Measurements from ENCODE around the gene GRIN3B. TPM values are rescaled to one million over a fixed set of nuclear protein-coding genes. Genes with fewer than 3 reads are reported as not detected.
"Not testable (repeated sequence)": the region's sequence is repeated elsewhere in the genome, so short reads cannot be mapped to it uniquely, and the experiment has no call there.

The GRIN3B gene
- not detected for total RNA-seq

- intact Hi-C loops (cut with DNase I), result loop anchor here (1.0 kb wide), 1 partner anchor 221 kb away; no protein-coding TSS in a partner anchor
- DNase-seq (ENCODE audit: low spot score) (no peak), ATAC-seq (no peak)
Measured at GRCh38 chr19:1000095-1000494, at the start of gene GRIN3B. TSS of gene GRIN3B (plus strand) at chr19:1000419. CDS start at chr19:1000438, 19 bp downstream.

GRCh38 chr19:952049-952679 lies 48.1 kb upstream of the GRIN3B start:
- no peak for ATAC-seq
- DNase-seq (ENCODE audit: low spot score), result no peak
- intact Hi-C loops (cut with DNase I), result no loop called here

GRCh38 chr19:952680-953444 lies 47.4 kb upstream of the GRIN3B start:
- ATAC-seq, result no peak
- DNase-seq (ENCODE audit: low spot score), result no peak
- intact Hi-C loops (cut with DNase I), result no loop called here

- peak; percentile 18 for ATAC-seq
- no peak for DNase-seq (ENCODE audit: low spot score)
- intact Hi-C loops (cut with DNase I), result no loop called here
Measured at GRCh38 chr19:953445-954271, 46.6 kb upstream of the GRIN3B start.

- DNase-seq (ENCODE audit: low spot score) (no peak), ATAC-seq (no peak)
- intact Hi-C loops (cut with DNase I), result no loop called here
Measured at GRCh38 chr19:954272-954671, 45.9 kb upstream of the GRIN3B start.

- DNase-seq (ENCODE audit: low spot score), result no peak
Measured at GRCh38 chr19:954672-955494, 45.3 kb upstream of the GRIN3B start.

GRCh38 chr19:955803-956765 lies 44.1 kb upstream of the GRIN3B start:
- no peak for ATAC-seq
- intact Hi-C loops (cut with DNase I), result no loop called here
- DNase-seq (ENCODE audit: low spot score), result no peak

More at GRCh38 chr19:954672-955494, 45.3 kb upstream of the GRIN3B start:
- intact Hi-C loops (cut with DNase I), result no loop called here
- peak; percentile 44 for ATAC-seq

GRCh38 chr19:956766-957440 lies 43.3 kb upstream of the GRIN3B start:
- DNase-seq (ENCODE audit: low spot score), result no peak
- intact Hi-C loops (cut with DNase I), result no loop called here

GRCh38 chr19:957578-957977 lies 42.6 kb upstream of the GRIN3B start:
- intact Hi-C loops (cut with DNase I); DNase-seq (ENCODE audit: low spot score); ATAC-seq: not testable (repeated sequence)

More at GRCh38 chr19:956766-957440, 43.3 kb upstream of the GRIN3B start:
- no peak for ATAC-seq

- no peak for DNase-seq (ENCODE audit: low spot score)
- no peak for ATAC-seq
- intact Hi-C loops (cut with DNase I), result no loop called here
Measured at GRCh38 chr19:958967-959855, 41.0 kb upstream of the GRIN3B start.

GRCh38 chr19:960020-960419 lies 40.2 kb upstream of the GRIN3B start:
- ATAC-seq (no peak), DNase-seq (ENCODE audit: low spot score) (no peak)
- intact Hi-C loops (cut with DNase I), result no loop called here

- ATAC-seq (no peak), DNase-seq (ENCODE audit: low spot score) (no peak)
- intact Hi-C loops (cut with DNase I), result no loop called here
Measured at GRCh38 chr19:960601-960938, 39.6 kb upstream of the GRIN3B start.

- ATAC-seq (peak; percentile 13), DNase-seq (ENCODE audit: low spot score) (no peak)
- intact Hi-C loops (cut with DNase I), result no loop called here
Measured at GRCh38 chr19:961866-962620, 38.2 kb upstream of the GRIN3B start.

GRCh38 chr19:962683-963400 lies 37.4 kb upstream of the GRIN3B start:
- ATAC-seq (no peak), DNase-seq (ENCODE audit: low spot score) (no peak)
- intact Hi-C loops (cut with DNase I), result no loop called here

GRCh38 chr19:963486-963951 lies 36.7 kb upstream of the GRIN3B start:
- intact Hi-C loops (cut with DNase I), result no loop called here
- ATAC-seq, result peak; percentile 11
- no peak for DNase-seq (ENCODE audit: low spot score)

Data from sciatic nerve (tissue), 2 donors.